ENCODE results near the gene GOT1.

GOT1 gene

GRCh38 chr10:99430451-99431189 lies at the start of gene GOT1:
Gene GOT1, minus strand, starts transcription at chr10:99430624. Its CDS starts 59 bp downstream, at chr10:99430565.
- Histone ChIP-seq H3K9me3 (ENCODE audit: severe bottlenecking) (no peaks in the 10 kb centered on the region), H3K27me3 (ENCODE audit: insufficient read depth, low read depth, severe bottlenecking) (no peaks in the 10 kb centered on the region), H3K4me3 (ENCODE audit: low read depth, low read length) (peak within 1 kb of the TSS; percentile 89), H3K36me3 (peaks cover 2% of the 10 kb centered on the region), H3K27ac (peak within 1 kb of the TSS; percentile 82)
- no peak for TF ChIP-seq CTCF (IDR thresholded peaks at IDR 0.05; ENCODE audit: low read depth, low read length)
- DNase-seq, result peak; percentile 96

- Histone ChIP-seq H3K4me3 (ENCODE audit: low read depth, low read length) (no peak overlapping the region), H3K36me3 (no peaks in the 10 kb centered on the region), H3K27ac (no peak overlapping the region), H3K27me3 (ENCODE audit: insufficient read depth, low read depth, severe bottlenecking) (peaks cover 10% of the 10 kb centered on the region), H3K9me3 (ENCODE audit: severe bottlenecking) (no peaks in the 10 kb centered on the region)
- no peak for DNase-seq
- TF ChIP-seq CTCF (IDR thresholded peaks at IDR 0.05; ENCODE audit: low read depth, low read length), result no peak
Measured at GRCh38 chr10:99470327-99470726, 39.9 kb upstream of the GOT1 start.

GRCh38 chr10:99467236-99467999 lies 37.0 kb upstream of the GOT1 start:
- H3K9me3 ChIP-seq (ENCODE audit: severe bottlenecking), result no peaks in the 10 kb centered on the region
- H3K36me3 ChIP-seq, result no peaks in the 10 kb centered on the region
- H3K27ac ChIP-seq, result no peak overlapping the region
- DNase-seq, result no peak
- H3K4me3 ChIP-seq (ENCODE audit: low read depth, low read length), result no peak overlapping the region
- no peak for TF ChIP-seq CTCF (IDR thresholded peaks at IDR 0.05; ENCODE audit: low read depth, low read length)
- peaks cover 10% of the 10 kb centered on the region for H3K27me3 ChIP-seq (ENCODE audit: insufficient read depth, low read depth, severe bottlenecking)

- TF ChIP-seq CTCF (IDR thresholded peaks at IDR 0.05; ENCODE audit: low read depth, low read length), result no peak
- H3K27me3 ChIP-seq (ENCODE audit: insufficient read depth, low read depth, severe bottlenecking), result peaks cover 10% of the 10 kb centered on the region
- H3K4me3 ChIP-seq (ENCODE audit: low read depth, low read length), result no peak overlapping the region
- H3K36me3 ChIP-seq, result no peaks in the 10 kb centered on the region
- no peaks in the 10 kb centered on the region for H3K9me3 ChIP-seq (ENCODE audit: severe bottlenecking)
- no peak for DNase-seq
- H3K27ac ChIP-seq, result no peak overlapping the region
Measured at GRCh38 chr10:99466632-99467223, 36.3 kb upstream of the GOT1 start.

- no peak for TF ChIP-seq CTCF (IDR thresholded peaks at IDR 0.05; ENCODE audit: low read depth, low read length)
- DNase-seq, result no peak
- Histone ChIP-seq H3K27ac (no peak overlapping the region), H3K27me3 (ENCODE audit: insufficient read depth, low read depth, severe bottlenecking) (no peaks in the 10 kb centered on the region), H3K36me3 (no peaks in the 10 kb centered on the region), H3K4me3 (ENCODE audit: low read depth, low read length) (no peak overlapping the region), H3K9me3 (ENCODE audit: severe bottlenecking) (no peaks in the 10 kb centered on the region)
Measured at GRCh38 chr10:99461230-99461629, 30.8 kb upstream of the GOT1 start.
